GM18499 (cell line): ENCODE measurements around the gene RBPJ.
A peak's percentile ranks its signal among the peaks of the same experiment; 100 is the strongest.
"Not testable (repeated sequence)": the region's sequence is repeated elsewhere in the genome, so short reads cannot be mapped to it uniquely, and the experiment has no call there.

Source experiments
- ATAC-seq: cut with Tn5 transposase; IDR thresholded peaks from one replicate; pipeline ENCODE4 v1.9.1; 2021; ENCODE audit warnings: moderate number of reproducible peaks; ENCODE audit not compliant: insufficient read depth, unreplicated experiment

The RBPJ gene

GRCh38 chr4:26331380-26331950 lies 10.7 kb downstream of the RBPJ start:
- no peak for ATAC-seq

- no peak for ATAC-seq
Observed at GRCh38 chr4:26334366-26334765, 13.6 kb downstream of the RBPJ start.

GRCh38 chr4:26337612-26338011 lies 16.8 kb downstream of the RBPJ start:
- ATAC-seq = no peak

DNA sequence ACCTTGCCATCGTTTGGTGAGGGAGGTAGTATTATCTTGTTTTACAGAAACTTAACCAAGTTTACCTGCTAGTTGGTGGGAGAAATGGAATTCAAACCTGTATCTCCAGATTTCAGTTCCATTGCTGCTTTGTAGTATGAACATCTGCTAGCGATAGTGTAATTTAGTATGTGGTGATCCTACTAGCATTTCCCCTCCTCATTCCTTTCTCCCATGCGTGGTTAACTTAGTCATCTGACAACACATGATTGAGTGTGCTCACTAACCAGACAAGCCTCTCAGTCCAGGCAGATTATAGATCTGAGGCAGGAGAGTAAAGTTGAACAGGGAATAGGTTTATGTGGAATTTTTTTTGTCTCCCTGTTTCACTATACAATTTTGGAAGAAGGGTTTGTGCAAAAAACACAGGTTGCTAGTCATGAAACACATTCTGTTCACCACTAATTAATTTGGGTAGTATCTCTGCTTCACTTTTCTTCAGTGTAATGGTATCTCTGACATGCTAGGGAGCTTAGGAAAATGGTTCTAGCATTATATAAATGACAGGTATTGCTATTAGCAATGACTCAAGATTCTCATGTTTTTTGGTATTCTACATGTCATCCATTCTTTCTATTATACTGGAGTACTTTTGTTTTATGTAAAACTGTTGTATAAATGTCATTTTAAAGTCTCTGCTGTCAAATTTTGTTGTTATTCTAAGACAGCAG lies 21.7 kb downstream of the RBPJ start:
- no peak for ATAC-seq

- no peak for ATAC-seq
Observed at GRCh38 chr4:26343038-26343398, 22.2 kb downstream of the RBPJ start.

DNA sequence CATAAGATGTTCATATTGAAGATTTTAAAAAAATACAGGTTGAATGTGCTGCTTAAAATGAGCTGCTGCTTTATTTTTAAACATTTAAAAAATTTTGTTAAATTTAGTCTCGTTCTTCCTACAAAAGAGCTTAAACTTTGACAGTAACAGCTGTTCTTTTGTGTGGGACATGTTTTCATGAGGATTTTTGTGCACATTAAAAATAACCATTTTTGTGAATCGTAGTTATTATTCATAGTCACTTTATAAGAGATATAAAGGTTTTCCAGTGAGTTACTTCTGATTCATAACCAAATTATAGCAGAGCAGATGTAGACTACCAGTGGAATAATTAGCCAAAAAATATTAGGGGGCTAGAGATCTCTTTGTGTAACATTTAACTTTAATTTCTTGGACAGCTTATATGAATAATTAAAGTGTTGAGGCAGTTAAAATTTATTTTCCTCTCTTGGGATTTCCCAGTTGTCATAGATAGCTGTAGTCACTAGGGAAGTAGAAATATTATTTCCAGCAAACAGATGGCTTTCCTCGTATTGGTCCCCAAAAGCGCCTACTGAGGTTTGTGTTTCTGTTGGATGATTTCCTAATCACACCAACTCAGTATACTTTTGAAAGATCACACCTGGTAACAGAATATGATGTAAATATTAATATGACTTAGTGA lies 24.2 kb downstream of the RBPJ start:
- no peak for ATAC-seq

- no peak for ATAC-seq
Observed at GRCh38 chr4:26345565-26345938, 24.7 kb downstream of the RBPJ start.

- ATAC-seq = no peak
Observed at GRCh38 chr4:26346203-26346620, 25.4 kb downstream of the RBPJ start.

GRCh38 chr4:26349496-26349895 lies 28.7 kb downstream of the RBPJ start:
- ATAC-seq = no peak

DNA sequence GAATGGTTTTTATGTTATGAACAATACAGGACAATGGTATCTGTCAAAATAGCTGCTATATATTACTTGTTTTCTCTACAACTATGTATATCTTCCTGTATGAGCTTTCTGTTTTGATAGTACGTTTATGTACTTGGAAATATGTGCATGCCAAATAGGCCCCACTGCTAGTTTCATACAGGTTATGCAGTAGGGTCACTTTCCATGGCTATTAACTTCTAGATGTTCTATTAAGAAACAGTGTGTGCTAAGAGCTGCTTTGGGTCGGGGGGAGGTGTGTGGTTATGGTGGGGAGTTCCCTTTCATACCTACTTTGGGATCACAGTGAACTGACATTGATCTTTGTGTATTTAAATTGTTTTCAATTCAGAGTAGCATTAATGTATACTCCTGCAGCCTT lies 30.9 kb downstream of the RBPJ start:
- ATAC-seq = no peak

DNA sequence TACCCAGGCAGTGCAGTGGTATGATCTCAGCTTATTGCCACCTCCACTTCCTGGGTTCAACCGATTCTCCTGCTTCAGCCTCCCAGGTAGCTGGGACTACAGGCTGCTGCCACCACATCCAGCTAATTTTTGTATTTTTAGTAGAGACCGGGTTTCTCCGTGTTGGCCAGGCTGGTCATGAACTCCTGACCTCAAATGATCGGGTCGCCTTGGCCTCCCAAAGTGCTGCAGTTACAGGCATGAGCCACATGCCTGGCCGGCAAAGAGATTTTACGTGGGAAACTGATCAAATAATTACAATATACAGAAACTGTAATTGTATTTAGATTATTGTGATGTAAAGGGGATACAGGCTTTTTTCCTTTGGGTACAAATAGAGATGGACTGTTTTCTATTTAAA lies 33.7 kb downstream of the RBPJ start:
- no peak for ATAC-seq

GRCh38 chr4:26355392-26356052 lies 34.7 kb downstream of the RBPJ start:
- no peak for ATAC-seq

DNA sequence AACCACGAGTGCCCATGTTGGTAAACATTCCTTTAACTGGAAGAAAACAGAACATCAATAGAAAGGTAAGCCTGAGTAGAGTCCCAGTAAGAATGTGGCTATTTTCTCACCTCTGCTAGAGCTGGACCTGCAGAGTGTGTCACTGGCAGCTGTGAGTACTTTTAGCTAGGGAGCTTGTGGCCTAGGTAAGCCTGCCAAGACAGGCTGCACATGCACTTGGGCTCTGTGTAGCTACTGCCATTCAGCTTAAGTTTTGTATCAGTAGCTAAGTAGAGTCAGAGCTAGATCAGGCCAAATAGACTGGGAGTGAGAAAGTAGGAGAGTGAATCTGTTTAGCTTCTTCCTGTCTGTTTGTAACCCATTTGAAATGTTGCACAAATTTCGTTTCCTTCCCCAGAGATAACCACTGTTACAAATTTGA lies 35.3 kb downstream of the RBPJ start:
- ATAC-seq = peak; percentile 52

DNA sequence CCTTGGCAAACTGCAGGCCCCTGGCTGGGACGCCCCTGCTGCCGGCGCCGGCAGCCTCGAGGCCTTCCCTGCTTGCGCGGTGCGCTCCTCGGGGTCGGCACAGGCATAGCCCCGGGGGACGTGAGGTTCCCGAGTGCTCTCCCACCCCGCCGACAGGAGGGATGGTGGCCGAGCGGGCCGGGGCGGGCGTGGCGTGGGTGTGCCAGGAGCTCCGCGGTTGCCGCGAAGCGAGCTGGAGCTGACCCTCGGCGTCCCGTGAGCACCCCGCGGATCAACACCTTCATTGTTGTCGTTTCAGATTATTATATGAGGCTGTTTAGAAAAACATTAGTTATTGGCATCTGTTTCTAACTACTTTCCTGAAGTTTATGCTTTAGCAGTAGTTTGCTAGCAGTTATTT lies 38.7 kb downstream of the RBPJ start:
- ATAC-seq = not testable (repeated sequence)

DNA sequence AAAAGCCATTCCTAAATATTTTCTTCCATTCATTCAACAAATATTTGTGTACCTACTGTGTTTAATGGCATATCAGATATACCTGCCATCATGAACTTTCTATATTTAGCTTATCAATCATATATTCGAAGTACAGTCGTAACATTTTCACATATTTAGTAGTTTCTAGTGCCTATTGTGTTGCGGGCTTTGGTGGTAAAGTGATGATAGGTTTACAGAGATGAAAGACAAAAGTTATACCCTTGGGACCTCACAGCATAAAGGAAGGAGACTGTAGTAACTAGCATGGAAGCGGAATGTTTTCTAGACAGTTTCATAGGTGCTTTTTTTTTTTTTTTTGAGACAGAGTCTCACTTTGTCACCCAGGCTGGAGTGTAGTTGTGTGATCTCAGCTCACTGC lies 39.5 kb downstream of the RBPJ start:
- no peak for ATAC-seq

- no peak for ATAC-seq
Observed at GRCh38 chr4:26360864-26361263, 40.0 kb downstream of the RBPJ start.

DNA sequence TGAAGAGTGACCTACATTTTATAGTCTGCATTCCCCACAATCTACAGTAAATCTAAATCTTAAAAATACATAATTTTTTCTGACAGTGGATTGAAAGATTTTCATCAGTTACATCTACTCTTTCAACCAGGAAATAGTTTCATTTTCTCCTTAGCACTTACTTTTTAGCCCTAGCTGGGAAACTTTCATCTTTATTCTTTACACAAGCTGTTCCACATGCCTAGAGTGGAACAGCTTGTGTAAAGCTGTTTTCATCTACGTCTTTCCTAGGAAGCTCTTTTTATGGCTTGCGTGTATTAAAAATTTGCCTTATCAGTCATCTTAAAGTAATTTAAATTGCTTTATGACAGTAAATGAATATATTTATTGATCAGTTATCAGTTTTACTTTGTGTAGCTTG lies 40.5 kb downstream of the RBPJ start:
- ATAC-seq = no peak

DNA sequence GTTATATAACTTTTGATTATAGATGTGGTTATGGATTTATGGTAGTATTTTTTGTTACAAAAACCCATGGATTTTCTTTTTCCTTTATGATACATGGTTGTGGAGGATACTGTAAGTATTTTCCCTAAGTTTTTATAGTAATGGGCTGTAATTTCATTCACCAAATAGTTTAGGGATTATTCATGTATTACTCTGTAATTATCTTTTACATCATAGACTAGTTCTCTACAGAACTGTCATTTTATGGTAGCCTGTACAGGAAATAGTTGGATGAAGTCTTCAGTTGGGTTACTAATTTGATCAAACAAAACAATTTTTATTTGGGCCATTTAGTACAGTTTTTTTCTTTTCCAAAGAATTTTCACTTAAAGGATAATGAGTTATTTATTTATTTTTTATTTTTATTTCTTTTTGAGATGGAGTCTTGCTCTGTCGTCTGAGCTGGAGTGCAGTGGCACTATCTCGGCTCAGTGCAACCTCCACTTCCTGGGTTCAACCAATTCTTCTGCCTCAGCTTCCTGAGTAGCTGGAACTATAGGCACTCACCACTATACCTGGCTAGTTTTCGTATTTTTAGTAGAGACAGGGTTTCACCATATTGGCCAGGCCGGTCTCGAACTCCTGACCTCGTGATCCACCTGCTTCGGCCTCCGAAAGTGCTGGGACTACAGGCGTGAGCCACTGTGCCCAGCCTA lies 42.1 kb downstream of the RBPJ start:
- no peak for ATAC-seq

- ATAC-seq = no peak
Observed at GRCh38 chr4:26365537-26366150, 44.8 kb downstream of the RBPJ start.

GRCh38 chr4:26367811-26368210 lies 47.0 kb downstream of the RBPJ start:
- no peak for ATAC-seq
